ENCODE data around the gene PIP4K2A. TPM values are rescaled to one million over a fixed set of nuclear protein-coding genes. Genes with fewer than 3 reads are reported as not detected.
A peak's percentile ranks its signal among the peaks of the same experiment; 100 is the strongest.
"Not testable (repeated sequence)": the region's sequence is repeated elsewhere in the genome, so short reads cannot be mapped to it uniquely, and the experiment has no call there.

Gene PIP4K2A
- polyA plus RNA-seq, 10 donors: 15.0 to 25.3 (median 21.1) TPM

GRCh38 chr10:22518167-22518724 lies 196.1 kb downstream of the PIP4K2A start:
- DNase-seq: no peak

- DNase-seq: no peak
Measured at GRCh38 chr10:22515009-22515408, 199.4 kb downstream of the PIP4K2A start.

GRCh38 chr10:22514414-22514758 lies 200.0 kb downstream of the PIP4K2A start:
- not testable (repeated sequence) for DNase-seq

GRCh38 chr10:22513483-22514413 lies 200.6 kb downstream of the PIP4K2A start:
- DNase-seq: not testable (repeated sequence)

- DNase-seq: not testable (repeated sequence)
Measured at GRCh38 chr10:22512015-22512414, 202.4 kb downstream of the PIP4K2A start.

GRCh38 chr10:22508214-22508613 lies 206.2 kb downstream of the PIP4K2A start:
- not testable (repeated sequence) for DNase-seq

- DNase-seq: no peak
Measured at GRCh38 chr10:22505911-22506685, 208.3 kb downstream of the PIP4K2A start.

- DNase-seq: no peak
Measured at GRCh38 chr10:22504766-22505165, 209.6 kb downstream of the PIP4K2A start.

GRCh38 chr10:22503315-22504088 lies 210.9 kb downstream of the PIP4K2A start:
- DNase-seq: no peak

- DNase-seq: no peak
Measured at GRCh38 chr10:22501863-22502262, 212.5 kb downstream of the PIP4K2A start.

GRCh38 chr10:22501413-22501812 lies 213.0 kb downstream of the PIP4K2A start:
- DNase-seq: no peak

GRCh38 chr10:22500656-22501340 lies 213.6 kb downstream of the PIP4K2A start:
- DNase-seq: peak in 2 of 3 donors; percentile 65 to 80

GRCh38 chr10:22499973-22500372 lies 214.4 kb downstream of the PIP4K2A start:
- not testable (repeated sequence) for DNase-seq

GRCh38 chr10:22495396-22495795 lies 219.0 kb downstream of the PIP4K2A start:
- no peak for DNase-seq

- DNase-seq: no peak
Measured at GRCh38 chr10:22494007-22494406, 220.4 kb downstream of the PIP4K2A start.

- DNase-seq: no peak
Measured at GRCh38 chr10:22491931-22492615, 222.3 kb downstream of the PIP4K2A start.

- no peak for DNase-seq
Measured at GRCh38 chr10:22491480-22491879, 222.9 kb downstream of the PIP4K2A start.

- DNase-seq: no peak
Measured at GRCh38 chr10:22489975-22490374, 224.4 kb downstream of the PIP4K2A start.

GRCh38 chr10:22489467-22489866 lies 224.9 kb downstream of the PIP4K2A start:
- no peak for DNase-seq

- peak in 1 of 3 donors; percentile 14 for DNase-seq
Measured at GRCh38 chr10:22486431-22486830, 227.9 kb downstream of the PIP4K2A start.
